ENCODE data around the gene GSDME.

GSDME gene

DNA sequence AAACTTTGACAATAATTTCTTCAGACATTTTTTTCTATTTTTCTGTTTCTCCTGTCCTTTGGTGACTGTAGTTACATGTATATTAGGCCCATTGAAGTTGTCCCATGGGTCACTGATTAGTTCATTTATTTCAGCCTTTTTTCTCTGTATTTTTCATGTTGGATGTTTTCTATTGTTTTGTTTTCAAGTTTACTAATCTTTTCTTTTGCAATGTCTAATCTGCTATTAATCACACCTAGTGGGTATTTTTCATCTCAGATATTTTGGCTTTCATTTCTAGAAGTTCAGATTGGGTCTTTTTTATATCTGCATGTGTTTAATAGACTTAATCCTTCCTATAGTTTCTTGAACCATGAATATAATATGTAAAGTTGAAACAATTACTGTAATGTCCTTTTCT, 99.3 kb downstream of the GSDME start:
- DNase-seq (ENCODE audit: low read depth in 1 of 2, low spot score in 1 of 2) = no peak

DNA sequence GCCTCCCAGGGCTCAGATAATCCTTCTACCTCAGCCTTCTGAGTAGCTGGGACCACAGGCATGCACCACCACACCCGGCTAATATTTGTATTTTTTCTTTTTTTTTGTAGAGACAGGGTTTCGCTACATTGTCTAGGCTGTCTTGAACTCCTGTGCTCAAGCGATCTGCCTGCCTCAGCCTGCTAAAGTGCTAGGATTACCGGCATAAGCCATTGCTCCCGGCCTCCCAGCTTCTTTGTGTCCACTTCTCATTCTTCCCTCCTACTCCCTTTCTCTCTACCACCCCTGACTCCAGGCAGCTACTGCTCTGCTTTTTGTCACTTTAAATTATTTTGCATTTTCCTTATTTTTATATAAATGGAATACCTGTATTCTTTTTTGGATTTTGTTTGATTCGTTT, 100.7 kb downstream of the GSDME start:
- no peak for DNase-seq (ENCODE audit: low read depth in 1 of 2, low spot score in 1 of 2)

DNA sequence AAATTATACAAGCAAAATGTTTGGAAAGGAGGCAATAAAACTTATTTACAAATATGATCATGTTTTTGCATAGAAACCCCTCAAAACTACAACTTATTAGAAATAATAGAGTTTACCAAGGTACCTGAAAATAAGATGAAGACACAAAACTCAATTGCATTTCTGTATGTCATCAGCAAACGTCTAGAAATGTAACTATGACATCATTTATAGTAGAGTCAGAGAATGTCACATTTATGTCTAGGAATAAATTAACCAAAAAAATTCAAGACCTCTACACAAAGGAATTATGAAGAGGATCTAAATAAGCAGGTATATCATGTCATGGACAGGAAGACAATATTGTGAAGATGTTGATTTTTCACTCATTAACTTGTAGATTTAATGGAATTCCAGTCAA, 103.0 kb downstream of the GSDME start:
- no peak for DNase-seq (ENCODE audit: low read depth in 1 of 2, low spot score in 1 of 2)

GRCh38 chr7:24653316-24654085, 103.8 kb downstream of the GSDME start:
- DNase-seq (ENCODE audit: low read depth in 1 of 2, low spot score in 1 of 2) = no peak

- no peak for DNase-seq (ENCODE audit: low read depth in 1 of 2, low spot score in 1 of 2)
Measured at GRCh38 chr7:24652251-24652939, 104.9 kb downstream of the GSDME start.
